Tibial nerve (tissue), 4 donors: ENCODE data around the gene PCDH9. TPM values are rescaled to one million over a fixed set of nuclear protein-coding genes. Genes with fewer than 3 reads are reported as not detected.

ENCODE experiments used
- DNase-seq, 2 donors: peaks; one replicate each; pipeline ENCODE4 v3.0.0-alpha.2; 2019; ENCODE audit warnings: low spot score in 2 of 2
- H3K27ac ChIP-seq, 4 donors: fragments of 200-600 bp; sonication (generic) in 3 of 4; one replicate each; pipeline ENCODE4 v1.5.1; 2017 to 2019; ENCODE audit warnings: mild to moderate bottlenecking in 1 of 4
- H3K27me3 ChIP-seq, 2 donors: fragments of 200-600 bp; sonication (generic) in 1 of 2; one replicate each; pipeline versions ENCODE4 v1.5.1 to v1.6.0; 2017 to 2019
- H3K36me3 ChIP-seq, 3 donors: fragments of 200-600 bp; sonication (generic); one replicate each; pipeline ENCODE4 v1.5.1; 2018 to 2019
- H3K4me1 ChIP-seq, 4 donors: fragments of 200-600 bp; sonication (generic) in 3 of 4; one replicate each; pipeline ENCODE4 v1.5.1; 2017 to 2019
- H3K4me3 ChIP-seq, 4 donors: fragments of 200-600 bp; sonication (generic) in 3 of 4; one replicate each; pipeline ENCODE4 v1.5.1; 2017 to 2019; ENCODE audit warnings: mild to moderate bottlenecking in 1 of 4, moderate library complexity in 1 of 4
- H3K9me3 ChIP-seq, 4 donors: fragments of 200-600 bp; sonication (generic) in 3 of 4; one replicate each; pipeline ENCODE4 v1.5.1; 2017 to 2019
- CTCF ChIP-seq, 5 experiments: fragments of 200-600 bp in 3 of 5; fragments of 450-650 bp in 2 of 5; sonication (generic) in 3 of 5; IDR thresholded peaks; one replicate each; pipeline ENCODE4 v1.5.1; 2016 to 2019; ENCODE audit warnings: antibody characterized with exemption in 5 of 5, mild to moderate bottlenecking in 3 of 5, moderate library complexity in 2 of 5
- EP300 ChIP-seq, 2 donors: sonication (generic); formaldehyde crosslinking; IDR thresholded peaks; one replicate each; pipeline ENCODE4 v1.6.1; 2017; ENCODE audit warnings: antibody characterized with exemption in 2 of 2, mild to moderate bottlenecking in 1 of 2
- POLR2A ChIP-seq, 2 donors: fragments of 450-650 bp; IDR thresholded peaks; one replicate each; pipeline ENCODE4 v1.6.1; 2017; ENCODE audit warnings: antibody characterized with exemption in 2 of 2, mild to moderate bottlenecking in 2 of 2, moderate library complexity in 2 of 2
- WGBS, 2 donors: methylation state at CpG; one replicate each; pipeline ENCODE4 v1.1.5; 2018; 5-methylcytosine and 5-hydroxymethylcytosine counted together
- total RNA-seq, 4 donors: library from RNA; depleted of rRNA; stranded (reverse); fragments of >200 nt; gene quantifications; one replicate each; pipeline ENCODE4 v1.1.0, GENCODE V29; 2016

PCDH9 gene
- total RNA-seq, 4 donors from 2014 or later = 11.8 to 28.6 (median 14.4) TPM

DNA sequence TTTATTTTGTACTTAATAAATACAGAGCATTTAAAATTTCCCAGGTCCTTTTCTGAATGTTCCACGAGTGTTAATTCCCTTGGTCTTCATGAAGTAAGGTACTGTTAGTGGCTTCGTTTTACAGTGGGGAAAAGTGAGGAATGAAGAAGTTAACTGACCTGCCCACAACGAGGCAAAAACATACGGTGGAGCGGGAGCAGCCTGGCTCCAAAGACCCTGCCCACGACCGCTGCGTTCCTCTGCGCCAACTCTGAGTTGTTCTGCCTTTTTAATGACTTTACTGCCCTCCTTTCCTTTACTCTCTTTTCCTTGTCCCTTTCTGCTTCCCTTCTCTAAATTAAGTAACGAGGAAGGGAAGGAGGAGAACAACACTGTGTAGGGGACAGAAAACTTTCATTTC lies 392.9 kb downstream of the PCDH9 start:
- Histone ChIP-seq H3K4me3 (no peak overlapping the region), H3K27ac (no peak overlapping the region), H3K4me1 (peaks cover 0 to 6% (median 0%) of the 10 kb centered on the region in 4 donors), H3K27me3 (no peaks in the 10 kb centered on the region), H3K36me3 (no peaks in the 10 kb centered on the region), H3K9me3 (no peaks in the 10 kb centered on the region)
- TF ChIP-seq POLR2A (IDR thresholded peaks at IDR 0.05) (no peak), EP300 (IDR thresholded peaks at IDR 0.05) (no peak), CTCF (IDR thresholded peaks at IDR 0.05) (no peak)
- DNase-seq = no peak
- 69 to 73% methylated on average over 10 of the region's 10 CpGs for WGBS, 2 donors

DNA sequence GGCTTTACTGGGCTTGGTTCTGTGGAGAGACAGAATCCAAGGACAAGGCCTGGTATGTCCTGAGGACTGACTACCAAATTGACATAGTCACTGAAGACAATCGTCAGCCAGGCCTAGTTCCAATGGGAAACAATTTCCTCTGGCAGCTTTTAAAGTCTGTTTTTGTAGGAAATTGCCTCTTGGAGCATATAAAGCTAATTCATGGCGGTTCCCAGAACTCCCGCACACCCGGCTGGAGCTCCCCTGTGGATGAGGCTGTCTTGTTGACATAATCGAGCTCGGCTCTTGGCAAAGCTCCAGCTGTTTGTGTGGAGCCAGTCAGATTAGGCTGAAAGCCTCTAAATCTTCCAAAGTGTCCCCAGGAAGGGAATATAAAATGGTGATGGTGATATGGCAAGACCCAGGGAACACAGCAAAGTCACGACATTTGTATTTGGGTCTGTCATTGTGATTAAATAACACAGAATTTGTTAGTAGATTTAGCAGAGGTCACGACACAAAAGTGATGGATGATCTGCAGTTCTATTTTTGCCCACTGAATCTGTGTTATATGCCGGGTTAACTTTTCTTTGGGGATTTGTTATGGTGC lies 395.0 kb downstream of the PCDH9 start:
- DNase-seq = peak; percentile 42 to 53
- Histone ChIP-seq H3K27me3 (no peaks in the 10 kb centered on the region), H3K4me1 (peaks cover 0 to 6% (median 0%) of the 10 kb centered on the region in 4 donors), H3K4me3 (no peak overlapping the region), H3K9me3 (no peaks in the 10 kb centered on the region), H3K36me3 (no peaks in the 10 kb centered on the region), H3K27ac (no peak overlapping the region)
- no peak for TF ChIP-seq EP300 (IDR thresholded peaks at IDR 0.05)
- TF ChIP-seq CTCF (IDR thresholded peaks at IDR 0.05) = no peak
- no peak for TF ChIP-seq POLR2A (IDR thresholded peaks at IDR 0.05)
- 30 to 32% methylated on average over 9 of the region's 9 CpGs for WGBS, 2 donors

GRCh38 chr13:66830940-66831716 lies 399.0 kb downstream of the PCDH9 start:
- TF ChIP-seq POLR2A (IDR thresholded peaks at IDR 0.05) (no peak), EP300 (IDR thresholded peaks at IDR 0.05) (no peak), CTCF (IDR thresholded peaks at IDR 0.05) (no peak)
- no peaks in the 10 kb centered on the region for H3K9me3 ChIP-seq
- no peak for DNase-seq
- peaks cover 0 to 6% (median 0%) of the 10 kb centered on the region in 4 donors for H3K4me1 ChIP-seq
- no peak overlapping the region for H3K4me3 ChIP-seq
- no peaks in the 10 kb centered on the region for H3K36me3 ChIP-seq
- no peaks in the 10 kb centered on the region for H3K27me3 ChIP-seq
- 65 to 75% methylated on average over 2 of the region's 2 CpGs for WGBS, 2 donors
- H3K27ac ChIP-seq = no peak overlapping the region

DNA sequence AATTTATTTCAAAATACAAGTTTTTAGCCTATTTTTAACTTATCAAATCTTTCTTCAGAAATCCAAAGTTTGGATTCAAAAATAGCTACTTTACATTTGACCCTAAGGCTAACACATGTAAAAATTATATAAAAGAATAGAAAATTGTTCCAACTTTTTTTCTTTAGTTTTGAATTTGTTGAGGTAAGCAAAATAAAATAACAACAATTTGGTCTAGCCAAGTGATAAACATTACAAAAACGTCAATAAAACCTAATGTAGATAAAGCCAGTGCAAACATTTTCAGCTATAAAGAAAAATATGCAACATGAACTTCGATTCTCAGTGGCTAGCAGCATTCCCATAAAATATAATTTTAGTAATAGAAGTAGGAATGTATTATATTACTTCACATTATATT lies 400.3 kb downstream of the PCDH9 start:
- Histone ChIP-seq H3K36me3 (no peaks in the 10 kb centered on the region), H3K4me1 (peaks cover 0 to 6% (median 0%) of the 10 kb centered on the region in 4 donors), H3K27me3 (no peaks in the 10 kb centered on the region), H3K27ac (no peak overlapping the region), H3K4me3 (no peak overlapping the region), H3K9me3 (no peaks in the 10 kb centered on the region)
- TF ChIP-seq CTCF (IDR thresholded peaks at IDR 0.05) = no peak
- TF ChIP-seq POLR2A (IDR thresholded peaks at IDR 0.05) = no peak
- TF ChIP-seq EP300 (IDR thresholded peaks at IDR 0.05) = no peak
- no peak for DNase-seq
- 57 to 65% methylated on average over 2 of the region's 2 CpGs for WGBS, 2 donors

GRCh38 chr13:66826398-66826797 lies 403.7 kb downstream of the PCDH9 start:
- 46 to 61% methylated on average over 1 of the region's 1 CpG for WGBS, 2 donors
- Histone ChIP-seq H3K4me1 (no peaks in the 10 kb centered on the region), H3K36me3 (no peaks in the 10 kb centered on the region), H3K27me3 (no peaks in the 10 kb centered on the region), H3K4me3 (no peak overlapping the region), H3K9me3 (no peaks in the 10 kb centered on the region), H3K27ac (no peak overlapping the region)
- DNase-seq = no peak
- TF ChIP-seq EP300 (IDR thresholded peaks at IDR 0.05) (no peak), CTCF (IDR thresholded peaks at IDR 0.05) (no peak), POLR2A (IDR thresholded peaks at IDR 0.05) (no peak)
